NCI-H1048 (cell line): ENCODE data around the gene ORMDL3.
"Not testable (repeated sequence)": the region's sequence is repeated elsewhere in the genome, so short reads cannot be mapped to it uniquely, and the experiment has no call there.

Experiments
- DNase-seq: peaks from one replicate; lab custom pipeline; 2025; lab: John Stamatoyannopoulos, UW

Gene ORMDL3

DNA sequence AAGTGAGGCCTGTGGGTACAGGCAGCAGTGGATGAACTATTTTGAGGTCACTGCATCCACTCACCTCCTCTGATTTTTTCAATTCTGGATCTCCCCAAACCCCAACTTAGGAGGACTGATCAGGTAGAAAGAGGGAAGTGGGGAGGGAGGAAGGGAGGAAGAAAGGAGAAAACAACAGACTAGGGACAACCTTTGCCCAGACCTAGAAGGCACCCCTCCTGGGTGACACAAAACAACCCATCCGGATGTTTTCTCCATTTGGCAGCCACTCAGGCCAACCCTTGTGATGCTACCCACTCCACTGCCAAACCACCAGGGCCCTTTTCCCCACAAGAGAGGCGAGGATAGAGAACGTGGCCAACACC lies 2.7 kb downstream of the ORMDL3 start:
- DNase-seq, result no peak

DNA sequence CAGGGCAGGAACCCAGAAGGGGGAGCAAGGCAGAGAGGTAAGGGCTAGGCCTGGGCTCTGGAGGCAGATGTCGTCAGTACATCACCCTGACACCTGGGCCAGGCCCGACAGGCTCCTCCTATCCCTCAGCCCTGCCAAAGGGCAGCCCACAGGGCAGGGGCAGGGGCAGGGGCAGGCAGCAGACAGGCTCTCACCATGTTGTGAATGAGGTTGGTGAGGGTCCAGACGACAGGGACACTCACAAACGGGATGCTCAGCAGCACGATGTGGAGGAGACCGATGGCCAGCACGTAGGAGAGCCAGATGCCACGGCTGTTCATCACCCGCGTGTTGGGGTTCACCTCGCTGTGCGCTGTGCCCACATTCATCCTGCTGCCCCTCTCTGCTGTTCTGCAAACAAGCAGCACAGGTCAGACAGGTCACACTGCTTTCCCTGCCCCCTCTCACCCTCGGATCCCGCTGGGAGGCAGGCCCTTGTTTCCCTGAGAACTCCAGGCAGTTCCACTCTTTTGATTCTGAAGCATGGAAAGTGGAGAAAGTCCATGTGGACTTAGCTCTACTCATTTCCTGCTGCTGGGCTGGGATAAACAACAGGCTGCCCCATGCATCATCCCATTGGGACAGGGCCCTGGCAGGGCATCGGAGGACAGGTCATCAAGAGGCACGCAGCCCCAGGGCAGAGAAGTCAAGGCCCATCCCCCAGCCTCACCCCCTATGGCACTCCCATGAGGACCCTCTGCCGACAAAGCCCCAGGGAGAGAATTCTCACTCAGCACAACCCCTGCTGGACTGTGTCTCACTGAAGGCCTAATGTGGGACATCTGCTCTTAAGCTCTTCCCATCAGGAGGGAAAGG lies 3.3 kb downstream of the ORMDL3 start:
- no peak for DNase-seq

DNA sequence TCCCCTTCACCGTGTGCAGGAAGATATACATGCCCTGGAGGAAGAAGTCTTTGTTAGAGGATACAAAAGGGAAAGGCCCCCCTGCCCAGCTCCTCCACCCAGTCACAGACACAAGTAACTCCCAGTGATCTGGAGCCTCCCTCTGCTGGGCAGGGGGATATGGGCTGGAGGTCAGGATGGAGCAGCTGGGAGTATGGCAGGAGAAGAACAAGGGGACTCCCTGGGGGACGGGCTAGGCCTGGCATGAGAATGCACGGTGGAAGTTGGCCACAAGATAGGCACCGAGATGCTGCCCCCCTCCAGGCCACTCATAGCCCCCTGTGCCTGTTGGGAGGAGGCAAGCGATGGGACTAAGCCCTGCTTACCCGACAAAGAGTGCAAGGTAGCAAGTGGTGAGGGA lies 4.2 kb downstream of the ORMDL3 start:
- no peak for DNase-seq

DNA sequence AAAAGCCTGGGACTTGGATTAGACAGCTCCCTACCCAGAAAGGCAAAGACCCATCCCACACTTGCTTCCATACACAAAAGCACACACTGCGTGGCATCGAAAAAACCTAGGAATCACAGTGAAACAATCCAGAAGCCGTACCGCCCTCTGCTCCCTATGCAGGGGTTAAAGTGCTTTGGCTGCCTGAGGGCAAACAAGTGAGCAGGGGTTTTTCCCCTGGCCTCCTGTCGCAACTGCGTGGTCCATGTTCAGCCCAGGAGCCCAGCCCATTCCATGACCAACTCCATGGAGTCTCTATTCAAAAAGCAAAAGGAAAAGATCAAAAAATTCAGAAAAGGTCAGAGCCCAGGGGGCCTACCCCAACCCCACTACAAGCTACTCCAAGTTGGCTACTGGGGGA lies 5.4 kb downstream of the ORMDL3 start:
- DNase-seq, result no peak

DNA sequence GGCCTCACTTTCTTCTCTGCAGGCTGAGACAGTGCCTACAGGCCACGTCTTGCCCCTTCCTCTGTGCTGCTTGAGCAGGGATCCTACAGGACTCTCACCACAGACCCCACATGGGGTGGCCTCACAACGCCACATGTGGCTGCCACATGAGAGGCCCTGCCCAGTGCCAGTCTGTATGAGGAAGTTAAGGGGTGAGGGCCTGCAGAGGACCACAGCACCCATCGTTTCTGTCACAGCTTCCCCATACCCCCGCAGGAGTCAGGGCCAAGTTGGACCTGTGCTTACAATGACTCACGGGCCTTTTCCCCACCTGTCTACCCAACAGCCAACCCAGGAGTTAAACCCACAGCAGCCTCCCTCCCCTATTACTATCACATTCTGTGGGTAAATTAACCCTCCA lies 6.1 kb downstream of the ORMDL3 start:
- DNase-seq, result no peak

DNA sequence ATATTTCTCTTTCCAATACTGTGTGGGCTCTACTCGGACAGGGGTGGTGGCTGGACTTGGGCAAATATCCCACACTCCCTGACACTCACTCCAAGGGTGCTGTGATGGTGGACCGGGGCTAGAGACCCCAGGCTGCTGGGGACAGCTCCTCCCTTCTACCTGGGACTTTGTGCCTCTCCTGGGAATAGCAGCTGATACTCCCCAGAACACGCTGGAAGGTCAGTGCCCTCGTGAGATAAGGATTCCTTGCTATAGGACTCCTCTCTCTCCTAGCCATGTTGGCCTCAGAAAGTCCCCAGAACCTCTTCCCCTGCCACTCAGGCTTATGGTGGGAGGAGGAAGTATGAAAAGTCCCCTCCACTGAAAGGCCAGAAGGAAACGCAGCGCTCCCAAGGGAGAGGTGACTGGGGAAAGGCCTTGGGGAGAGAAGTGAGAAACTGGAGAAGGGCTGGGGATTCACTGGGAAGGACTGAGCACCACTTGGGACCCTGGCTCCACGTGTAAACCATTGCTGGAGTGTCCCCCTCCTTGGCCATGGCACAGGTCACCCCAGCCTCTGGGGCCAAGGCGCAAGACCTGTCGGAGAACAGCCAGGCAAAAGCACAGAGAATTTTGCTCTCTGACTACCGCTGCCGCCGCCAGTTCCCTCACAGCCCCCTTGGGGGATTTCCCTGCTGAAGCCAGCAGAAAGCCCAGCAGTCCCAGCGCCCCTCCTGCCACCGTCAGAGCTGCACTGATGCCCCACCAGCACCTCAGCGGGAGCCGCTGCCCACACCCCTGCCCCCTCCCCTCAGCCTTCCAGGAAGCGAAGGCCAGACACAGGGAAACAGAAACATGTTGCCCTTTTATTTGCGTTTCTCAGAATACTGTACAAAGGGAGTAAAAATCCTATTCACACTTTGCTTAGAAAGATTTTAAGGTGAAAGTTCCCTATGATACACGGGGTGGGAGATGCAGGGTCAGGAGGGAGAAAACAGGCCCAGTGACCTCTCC lies 6.9 kb downstream of the ORMDL3 start:
- DNase-seq, result no peak

GRCh38 chr17:39919087-39919683 lies 8.2 kb downstream of the ORMDL3 start:
- no peak for DNase-seq

- no peak for DNase-seq
Measured at GRCh38 chr17:39916918-39917317, 10.5 kb downstream of the ORMDL3 start.

DNA sequence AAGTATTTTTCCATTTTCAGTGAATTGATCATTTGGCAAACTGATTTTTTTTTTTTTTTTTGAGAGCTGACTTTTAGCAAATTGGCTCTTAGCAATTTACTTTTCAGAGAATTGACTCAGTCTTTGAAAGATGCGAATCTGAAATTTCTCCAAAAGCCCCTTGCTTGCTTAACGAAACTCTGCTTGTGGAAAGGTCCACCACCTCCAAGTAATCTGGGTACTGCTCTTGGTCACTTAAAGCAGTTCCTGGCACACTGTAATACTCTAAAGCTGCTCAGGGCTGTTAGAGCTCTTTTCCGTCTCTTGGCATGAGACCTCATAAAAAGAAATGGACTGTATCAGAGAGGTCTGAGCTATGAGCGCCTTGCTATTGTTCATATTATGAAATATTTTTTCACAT lies 11.8 kb downstream of the ORMDL3 start:
- no peak for DNase-seq

- DNase-seq, result no peak
Measured at GRCh38 chr17:39913989-39914388, 13.4 kb downstream of the ORMDL3 start.

- no peak for DNase-seq
Measured at GRCh38 chr17:39908789-39909352, 18.5 kb downstream of the ORMDL3 start.

DNA sequence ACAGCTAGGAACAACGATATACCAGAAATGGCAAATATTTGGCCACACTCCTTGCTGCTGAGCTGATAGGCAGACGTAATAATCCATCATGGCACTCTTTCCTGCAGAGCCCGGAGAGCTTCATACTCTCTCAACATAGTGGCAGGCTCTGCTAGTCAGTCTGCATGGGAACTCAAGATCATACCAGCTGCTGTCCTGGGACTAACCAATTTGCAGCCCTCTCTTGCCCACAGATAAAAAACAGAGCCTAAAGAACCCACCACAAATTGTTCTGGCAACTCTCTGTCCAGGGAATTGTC lies 22.5 kb downstream of the ORMDL3 start:
- DNase-seq, result no peak

DNA sequence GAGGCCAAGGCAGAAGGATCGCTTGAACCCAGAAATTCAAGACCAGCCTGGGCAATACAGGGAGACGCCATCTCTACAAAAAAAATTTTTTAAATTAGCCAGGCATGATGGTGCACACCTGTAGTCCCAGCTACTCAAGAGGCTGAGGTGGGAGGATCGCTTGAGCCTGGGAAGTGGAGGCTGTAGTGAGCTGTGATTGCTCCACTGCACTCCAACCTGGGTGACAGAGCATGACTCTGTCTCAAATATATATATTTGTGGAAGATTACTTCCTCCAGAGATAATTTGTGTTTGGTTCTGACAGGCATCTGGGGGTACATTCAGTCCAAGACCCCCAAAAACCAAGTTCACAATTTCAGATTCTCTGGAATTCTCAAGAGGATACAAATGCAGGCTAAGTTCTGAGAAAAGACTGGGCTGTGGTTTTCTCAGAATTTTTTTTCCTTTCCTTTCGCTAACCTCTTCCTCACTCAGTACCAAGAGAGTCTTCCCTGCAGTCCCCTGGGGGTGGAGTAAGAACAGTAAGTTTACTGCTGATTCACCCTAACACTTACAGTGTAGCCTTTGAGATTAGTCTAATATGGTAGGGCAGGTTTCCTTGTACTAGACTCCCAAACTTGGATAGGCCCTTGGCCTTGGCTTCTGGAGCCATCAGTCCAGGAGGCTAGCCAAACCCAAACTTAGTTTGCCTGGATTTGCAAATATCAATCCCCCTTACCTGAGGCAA lies 24.1 kb downstream of the ORMDL3 start:
- DNase-seq, result no peak

GRCh38 chr17:39902027-39902426 lies 25.4 kb downstream of the ORMDL3 start:
- DNase-seq, result not testable (repeated sequence)

- DNase-seq, result no peak
Measured at GRCh38 chr17:39899215-39899614, 28.2 kb downstream of the ORMDL3 start.

DNA sequence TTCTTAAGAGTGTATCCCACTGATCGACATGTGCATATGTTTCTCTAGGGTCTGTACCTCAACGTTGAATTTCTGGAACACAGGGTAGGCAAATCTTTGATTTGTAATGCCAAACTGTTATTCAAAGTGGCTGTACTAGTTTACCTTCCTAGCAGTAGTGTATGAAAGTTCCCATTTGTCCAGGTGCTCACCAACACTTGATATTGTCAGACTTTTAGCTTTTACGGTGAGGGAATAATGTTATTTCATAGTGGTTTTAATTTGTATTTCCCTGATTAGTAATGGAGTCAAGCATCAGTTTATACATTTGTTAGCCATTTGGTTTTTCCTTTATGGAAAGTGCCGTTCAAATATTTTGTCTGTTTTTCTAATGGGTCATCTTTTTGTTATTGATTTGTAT lies 29.3 kb downstream of the ORMDL3 start:
- DNase-seq, result no peak

DNA sequence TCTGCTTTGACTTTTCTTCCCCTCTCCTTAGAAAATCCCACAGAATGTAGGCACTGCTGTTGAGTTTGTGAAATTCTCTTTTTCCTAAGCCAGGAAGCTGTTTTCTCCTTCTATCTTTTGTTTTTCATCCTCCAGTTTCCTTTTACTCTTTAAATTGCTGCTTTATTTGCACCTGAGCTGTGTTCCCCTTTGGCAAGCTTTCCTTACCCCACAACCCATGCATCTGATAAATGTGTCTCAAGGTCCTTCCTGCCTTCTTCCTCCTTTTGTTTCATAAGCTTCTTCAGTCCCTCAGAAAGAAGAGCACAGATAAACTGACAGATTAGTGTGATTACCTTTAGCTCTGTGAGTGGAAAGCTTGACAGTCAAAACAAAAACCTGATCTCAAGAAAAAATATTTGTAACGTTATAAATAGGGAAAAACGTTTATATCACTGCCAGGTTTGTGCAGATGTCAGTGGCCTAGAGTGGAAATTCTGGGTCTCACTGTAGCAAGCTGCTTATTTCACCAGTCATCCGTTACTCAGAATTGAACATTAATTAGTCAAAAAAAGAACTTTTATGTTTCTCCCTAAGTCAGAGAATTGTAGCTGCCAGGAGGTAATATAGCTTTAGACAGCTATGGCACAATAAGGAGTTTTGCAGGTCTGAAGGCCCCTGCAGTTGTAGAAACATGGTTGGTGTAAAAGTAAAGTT lies 32.6 kb downstream of the ORMDL3 start:
- no peak for DNase-seq

DNA sequence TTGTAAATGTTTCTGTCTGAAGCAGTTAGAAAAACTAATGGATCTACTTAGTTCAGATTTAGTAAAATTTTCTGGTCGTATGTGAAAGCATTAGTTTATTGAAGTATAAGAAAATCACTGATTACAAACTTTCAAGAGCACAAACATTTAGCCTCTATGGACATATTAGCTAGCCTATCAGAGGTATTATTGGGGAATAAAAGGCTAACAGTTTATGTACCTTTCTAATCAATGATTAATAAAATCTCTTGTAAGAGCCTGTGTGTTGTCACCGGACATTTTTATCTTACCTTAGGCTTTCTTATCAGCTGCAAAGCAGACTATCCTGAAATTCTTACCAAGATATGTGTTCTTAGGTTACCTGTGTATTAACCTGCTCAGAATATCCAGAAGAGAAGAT lies 38.2 kb downstream of the ORMDL3 start:
- DNase-seq, result no peak

DNA sequence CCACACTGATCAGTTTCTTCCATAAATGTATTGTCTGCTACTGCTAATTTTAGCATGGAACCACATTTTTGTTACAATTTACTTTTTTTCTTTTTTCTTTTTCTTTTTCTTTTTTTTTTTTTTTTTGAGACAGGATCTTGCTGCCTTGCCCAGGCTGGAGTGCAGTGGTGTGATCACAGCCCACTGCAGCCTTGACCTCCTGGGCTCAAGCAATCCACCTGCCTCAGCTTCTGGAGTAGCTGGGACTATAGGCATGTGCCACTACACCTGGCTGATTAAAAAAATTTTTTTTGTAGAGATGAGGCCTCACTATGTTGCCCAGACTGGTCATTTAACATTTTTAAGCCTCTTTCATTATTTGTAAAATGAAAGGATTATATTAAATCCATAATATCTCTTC lies 40.3 kb downstream of the ORMDL3 start:
- DNase-seq, result no peak

DNA sequence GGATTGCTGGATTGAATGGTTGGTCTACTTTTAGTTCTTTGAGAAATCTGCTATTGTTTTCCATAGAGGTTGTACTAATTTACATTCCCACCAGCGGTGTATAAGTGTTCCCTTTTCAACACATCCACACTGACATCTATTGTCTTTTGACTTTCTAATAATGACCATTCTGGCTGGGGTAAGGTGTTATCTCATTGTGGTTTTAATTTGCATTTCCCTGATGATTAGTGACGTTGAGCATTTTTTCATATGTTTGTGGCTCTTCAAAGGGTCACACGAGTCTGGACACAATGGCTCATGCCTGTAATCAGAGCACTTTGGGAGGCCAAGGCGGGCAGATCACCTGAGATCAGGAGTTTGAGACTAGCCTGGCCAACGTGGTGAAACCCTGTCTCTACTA lies 41.3 kb downstream of the ORMDL3 start:
- DNase-seq, result not testable (repeated sequence)

GRCh38 chr17:39872751-39873150 lies 54.6 kb downstream of the ORMDL3 start:
- no peak for DNase-seq
